DND-41 (cell line): ENCODE measurements around the gene LYRM9.

ENCODE experiments used
- CTCF ChIP-seq: IDR thresholded peaks from 2 replicates; pipeline ENCODE4 v1.5.1; 2012; ENCODE audit warnings: borderline replicate concordance, low read length, moderate library complexity, mild to moderate bottlenecking; ENCODE audit not compliant: poor library complexity, severe bottlenecking; ENCODE audit errors: extremely low read depth
- EZH2 ChIP-seq: IDR thresholded peaks from 3 replicates; pipeline ENCODE4 v1.6.1; 2012; ENCODE audit warnings: borderline replicate concordance, low read depth, mild to moderate bottlenecking, moderate library complexity, low read length, inconsistent platforms; ENCODE audit not compliant: severe bottlenecking

- TF ChIP-seq EZH2 (no peak), CTCF (no peak)
Observed at GRCh38 chr17:27848931-27849330, 44.2 kb downstream of the LYRM9 start.
